Endothelial cell (in vitro differentiated cells): ENCODE measurements around the gene UBAC2. TPM values are rescaled to one million over a fixed set of nuclear protein-coding genes. Genes with fewer than 3 reads are reported as not detected.

Experiments used
- DNase-seq: peaks from one replicate; pipeline ENCODE4 v3.0.0; 2021; ENCODE audit warnings: low spot score
- H3K27ac Mint-ChIP-seq: one replicate; pipeline ENCODE4 v1.8.0; 2021; ENCODE audit warnings: mixed read lengths, inconsistent platforms; ENCODE audit not compliant: unreplicated experiment
- H3K27me3 Mint-ChIP-seq: one replicate; pipeline ENCODE4 v1.8.0; 2021; ENCODE audit warnings: mild to moderate bottlenecking, moderate library complexity, mixed read lengths, inconsistent platforms; ENCODE audit not compliant: unreplicated experiment
- H3K36me3 Mint-ChIP-seq: one replicate; pipeline ENCODE4 v1.8.0; 2021; ENCODE audit warnings: mild to moderate bottlenecking, low read depth, mixed read lengths, inconsistent platforms; ENCODE audit not compliant: unreplicated experiment
- H3K4me1 Mint-ChIP-seq: one replicate; pipeline ENCODE4 v1.8.0; 2021; ENCODE audit warnings: mild to moderate bottlenecking, mixed read lengths, inconsistent platforms; ENCODE audit not compliant: unreplicated experiment
- H3K4me3 Mint-ChIP-seq: one replicate; pipeline ENCODE4 v1.8.0; 2021; ENCODE audit warnings: mild to moderate bottlenecking, mixed read lengths, inconsistent platforms; ENCODE audit not compliant: unreplicated experiment
- H3K9me3 Mint-ChIP-seq: one replicate; pipeline ENCODE4 v1.8.0; 2021; ENCODE audit warnings: mixed read lengths, inconsistent platforms; ENCODE audit not compliant: unreplicated experiment
- CTCF ChIP-seq: fragments of 200-600 bp; sonication (generic); IDR thresholded peaks from one replicate; pipeline ENCODE4 v1.5.0; 2021; ENCODE audit warnings: antibody characterized with exemption; ENCODE audit not compliant: unreplicated experiment
- total RNA-seq: library from RNA; stranded (reverse); fragmentation: NEBNext Ultra II Directional; extraction: Animal tissue kit (Norgen Biotek cat#: 25700); gene quantifications from one replicate; pipeline ENCODE4 v1.2.1, GENCODE V29; 2021; ENCODE audit not compliant: unreplicated experiment

Gene UBAC2
- total RNA-seq, 1 donor from 2014 or later: 58.6 TPM

- H3K4me3 Mint-ChIP-seq: no peak overlapping the region
- DNase-seq: no peak
- peaks cover 8% of the 10 kb centered on the region for H3K4me1 Mint-ChIP-seq
- H3K9me3 Mint-ChIP-seq: no peaks in the 10 kb centered on the region
- H3K27ac Mint-ChIP-seq: no peak overlapping the region
- no peak for TF ChIP-seq CTCF
- no peaks in the 10 kb centered on the region for H3K27me3 Mint-ChIP-seq
- peaks cover 31% of the 10 kb centered on the region for H3K36me3 Mint-ChIP-seq
Measured at GRCh38 chr13:99360696-99361095, 160.0 kb downstream of the UBAC2 start.

DNA sequence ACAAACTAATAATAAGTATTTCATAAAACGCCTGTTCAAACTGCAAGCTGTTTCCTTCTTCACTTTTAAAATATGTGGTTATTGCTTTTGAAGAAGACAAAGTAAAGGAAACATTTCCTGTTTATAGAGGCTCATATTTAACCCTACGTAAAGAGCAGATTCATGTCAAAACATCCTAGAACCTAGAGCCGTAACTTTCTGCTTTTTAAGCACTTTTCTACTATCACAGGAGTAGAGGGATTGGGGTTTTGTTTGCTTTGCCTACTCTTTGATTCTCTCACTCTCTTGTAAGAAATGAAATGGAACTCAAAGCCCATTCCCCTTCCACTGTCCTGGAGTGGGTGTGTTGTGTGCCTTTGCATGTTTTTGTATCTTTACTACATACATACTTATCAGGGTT is 160.5 kb downstream of the UBAC2 start:
- Mint-ChIP-seq H3K4me3 (no peak overlapping the region), H3K9me3 (no peaks in the 10 kb centered on the region), H3K36me3 (peaks cover 28% of the 10 kb centered on the region), H3K4me1 (peaks cover 4% of the 10 kb centered on the region), H3K27ac (no peak overlapping the region), H3K27me3 (no peaks in the 10 kb centered on the region)
- no peak for DNase-seq
- no peak for TF ChIP-seq CTCF

DNA sequence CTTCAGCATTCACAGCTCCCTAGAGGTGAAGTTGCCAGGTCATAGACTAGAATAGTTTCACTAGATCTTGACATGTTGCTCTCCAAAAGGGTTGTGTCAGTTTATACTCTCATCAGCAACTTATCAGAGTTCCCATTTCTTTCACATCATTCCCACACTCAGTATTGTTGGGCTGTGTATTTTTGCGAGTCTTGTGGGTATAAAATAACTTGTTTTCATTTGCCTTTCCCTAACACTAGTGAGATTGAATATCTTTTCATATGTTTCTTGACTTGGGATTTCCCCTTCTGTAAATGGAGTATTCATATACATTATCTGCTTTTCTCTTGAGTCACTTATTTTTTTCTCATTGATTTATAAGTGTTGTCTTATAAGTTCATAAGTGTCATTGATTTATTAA is 161.7 kb downstream of the UBAC2 start:
- DNase-seq: no peak
- Mint-ChIP-seq H3K27ac (no peak overlapping the region), H3K4me3 (no peak overlapping the region), H3K4me1 (no peaks in the 10 kb centered on the region), H3K27me3 (no peaks in the 10 kb centered on the region), H3K9me3 (no peaks in the 10 kb centered on the region), H3K36me3 (peaks cover 18% of the 10 kb centered on the region)
- TF ChIP-seq CTCF: no peak

DNA sequence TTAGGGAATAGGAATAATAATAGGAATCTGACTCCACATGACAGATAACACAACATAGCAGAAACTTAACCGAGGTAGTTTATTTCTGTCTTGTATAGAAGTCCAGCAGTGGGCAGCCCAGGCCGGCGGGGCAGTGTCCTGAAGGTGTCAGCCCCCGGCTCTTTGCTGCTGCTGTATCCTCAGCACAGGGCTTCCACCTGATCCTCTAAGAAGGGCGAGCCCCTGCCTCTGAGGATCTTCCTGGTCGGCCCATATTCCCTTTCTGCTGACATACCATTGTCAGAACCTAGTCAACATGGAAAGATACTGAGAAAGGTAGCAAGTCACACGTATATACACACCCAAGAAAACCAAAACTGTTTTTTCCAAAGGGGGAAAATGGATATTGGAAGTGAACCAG is 162.7 kb downstream of the UBAC2 start:
- H3K27me3 Mint-ChIP-seq: no peaks in the 10 kb centered on the region
- no peak overlapping the region for H3K4me3 Mint-ChIP-seq
- no peak for DNase-seq
- peaks cover 9% of the 10 kb centered on the region for H3K36me3 Mint-ChIP-seq
- no peak overlapping the region for H3K27ac Mint-ChIP-seq
- H3K9me3 Mint-ChIP-seq: no peaks in the 10 kb centered on the region
- no peaks in the 10 kb centered on the region for H3K4me1 Mint-ChIP-seq
- TF ChIP-seq CTCF: no peak

DNA sequence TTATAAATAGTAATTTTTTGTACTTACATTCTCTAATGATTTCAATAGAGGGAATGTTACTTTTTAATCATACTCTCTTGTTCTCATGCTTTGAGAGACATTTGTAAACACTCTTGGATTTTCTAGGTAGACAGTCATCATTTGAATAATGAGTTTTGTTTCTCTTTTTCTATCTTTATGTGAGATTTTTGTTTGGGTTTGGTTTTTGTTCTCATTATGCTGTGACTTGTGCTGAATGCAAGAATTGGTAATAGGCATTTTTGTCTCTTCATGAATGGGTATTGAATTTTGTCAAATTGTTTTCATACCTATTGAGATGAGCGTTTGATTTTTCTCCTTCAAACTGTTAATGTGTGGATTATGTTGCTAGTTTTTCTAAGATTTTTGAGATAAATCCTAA is 163.3 kb downstream of the UBAC2 start:
- Mint-ChIP-seq H3K4me3 (no peak overlapping the region), H3K27ac (no peak overlapping the region), H3K36me3 (peaks cover 4% of the 10 kb centered on the region), H3K4me1 (no peaks in the 10 kb centered on the region), H3K9me3 (no peaks in the 10 kb centered on the region), H3K27me3 (no peaks in the 10 kb centered on the region)
- no peak for TF ChIP-seq CTCF
- no peak for DNase-seq
